ENCODE data around the gene ARGFX.
A peak's percentile ranks its signal among the peaks of the same experiment; 100 is the strongest.

The ARGFX gene

DNA sequence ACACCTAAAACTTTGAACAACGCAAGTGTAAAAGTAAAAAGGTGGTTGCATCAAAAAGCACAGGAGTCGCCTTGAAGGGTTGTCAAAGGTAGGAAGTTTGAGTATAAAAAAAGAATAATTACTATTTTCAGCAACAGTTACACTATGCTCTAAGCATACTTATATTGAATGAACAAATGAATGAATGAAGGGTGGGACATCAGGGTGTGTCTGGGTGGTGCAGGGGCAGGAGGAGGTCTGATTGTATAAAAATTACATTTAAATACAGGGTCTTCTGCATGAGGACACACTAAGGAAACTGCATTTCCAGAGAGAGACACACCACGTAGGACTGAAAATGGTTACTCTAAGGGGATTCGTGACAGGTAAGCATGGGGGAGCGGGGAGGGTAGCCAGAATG, at the start of gene ARGFX:
Gene ARGFX (plus strand): TSS at position 301 of the 400 bp plus-strand sequence. CDS start 2,765 bp downstream, outside the sequence.
- H3K4me3 ChIP-seq (ENCODE audit: low read depth in 1 of 5, low read length in 5 of 5) = no peak within 1 kb of the TSS

DNA sequence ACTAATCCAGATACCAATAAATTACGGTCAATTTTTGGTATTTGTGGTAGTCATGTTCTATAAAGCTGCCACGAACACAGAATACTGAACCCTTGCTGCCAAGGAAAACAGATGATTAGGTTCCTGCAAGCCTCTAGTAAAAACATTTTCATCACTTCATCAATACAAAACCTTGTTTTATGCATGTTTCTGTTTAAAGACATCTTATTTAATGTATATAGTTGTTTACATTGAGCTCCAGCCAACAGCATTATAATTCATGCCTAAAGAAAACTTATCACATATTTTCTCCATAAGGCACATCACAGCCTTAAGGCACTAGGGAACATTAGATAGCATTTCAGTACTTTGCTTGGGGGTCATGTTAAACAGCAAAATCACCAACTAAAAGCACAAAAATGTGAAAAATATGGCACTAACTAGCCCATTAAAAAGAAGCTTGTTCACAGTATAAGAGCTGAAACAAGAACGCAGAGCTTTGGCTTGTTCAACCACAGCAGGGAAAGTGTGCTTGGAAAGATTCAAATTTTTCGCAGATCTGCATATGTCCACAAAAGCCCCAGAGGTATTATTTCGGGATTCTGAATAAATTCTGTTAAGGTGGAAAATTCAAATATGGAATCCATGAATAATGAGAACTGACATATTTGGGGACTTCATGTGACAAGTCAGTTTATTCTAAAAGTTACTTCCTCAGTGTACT, 49.6 kb upstream of the ARGFX start:
- Histone ChIP-seq H3K27ac (ENCODE audit: low read depth, low read length) (no peak overlapping the region), H3K36me3 (ENCODE audit: control insufficient read depth in 5 of 5, insufficient read depth in 5 of 5, low read length in 5 of 5) (no peaks in the 10 kb centered on the region)

More for the DNA sequence above, at the start of gene ARGFX:
- H3K27me3 ChIP-seq (ENCODE audit: control insufficient read depth in 5 of 5, insufficient read depth in 4 of 5, low read length in 5 of 5) = no peaks in the 10 kb centered on the region
- H3K27ac ChIP-seq (ENCODE audit: low read depth, low read length) = no peak within 1 kb of the TSS
- H3K4me1 ChIP-seq (ENCODE audit: control insufficient read depth in 5 of 5, insufficient read depth in 5 of 5, low read length in 5 of 5) = no peaks in the 10 kb centered on the region
- no peaks in the 10 kb centered on the region for H3K36me3 ChIP-seq (ENCODE audit: control insufficient read depth in 5 of 5, insufficient read depth in 5 of 5, low read length in 5 of 5)
- no peak within 1 kb of the TSS for H3K9ac ChIP-seq (ENCODE audit: low read length in 5 of 5)
- no peaks in the 10 kb centered on the region for H3K9me3 ChIP-seq (ENCODE audit: control insufficient read depth in 5 of 5, low read length in 5 of 5)

DNA sequence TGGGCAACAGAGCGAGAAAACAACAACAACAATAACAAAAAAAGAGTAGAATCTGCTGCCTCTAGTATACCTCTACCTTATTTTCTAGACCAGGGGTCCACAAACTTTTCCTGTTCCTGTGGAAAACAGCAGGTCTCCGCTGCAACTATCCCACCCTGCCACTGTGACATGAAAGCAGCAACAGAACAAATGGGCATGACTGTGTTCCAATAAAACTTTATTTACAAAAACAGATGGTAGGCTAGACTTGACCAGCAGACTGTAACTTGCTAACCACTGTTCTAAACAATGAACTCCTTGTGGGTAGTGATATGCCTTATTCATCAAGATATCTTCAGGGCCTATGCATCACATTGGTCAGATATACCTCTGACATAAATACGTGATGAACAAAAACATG, 47.2 kb upstream of the ARGFX start:
- no peak overlapping the region for H3K9ac ChIP-seq (ENCODE audit: low read length in 5 of 5)
- H3K9me3 ChIP-seq (ENCODE audit: control insufficient read depth in 5 of 5, low read length in 5 of 5) = peaks cover 0 to 16% (median 1%) of the 10 kb centered on the region in 5 donors
- H3K27ac ChIP-seq (ENCODE audit: low read depth, low read length) = no peak overlapping the region
- H3K36me3 ChIP-seq (ENCODE audit: control insufficient read depth in 5 of 5, insufficient read depth in 5 of 5, low read length in 5 of 5) = no peaks in the 10 kb centered on the region
- no peak overlapping the region for H3K4me3 ChIP-seq (ENCODE audit: low read depth in 1 of 5, low read length in 5 of 5)
- H3K27me3 ChIP-seq (ENCODE audit: control insufficient read depth in 5 of 5, insufficient read depth in 4 of 5, low read length in 5 of 5) = no peaks in the 10 kb centered on the region
- no peaks in the 10 kb centered on the region for H3K4me1 ChIP-seq (ENCODE audit: control insufficient read depth in 5 of 5, insufficient read depth in 5 of 5, low read length in 5 of 5)

More for the DNA sequence above, 49.6 kb upstream of the ARGFX start:
- no peak overlapping the region for H3K9ac ChIP-seq (ENCODE audit: low read length in 5 of 5)
- H3K27me3 ChIP-seq (ENCODE audit: control insufficient read depth in 5 of 5, insufficient read depth in 4 of 5, low read length in 5 of 5) = no peaks in the 10 kb centered on the region
- no peaks in the 10 kb centered on the region for H3K4me1 ChIP-seq (ENCODE audit: control insufficient read depth in 5 of 5, insufficient read depth in 5 of 5, low read length in 5 of 5)
- no peak overlapping the region for H3K4me3 ChIP-seq (ENCODE audit: low read depth in 1 of 5, low read length in 5 of 5)
- H3K9me3 ChIP-seq (ENCODE audit: control insufficient read depth in 5 of 5, low read length in 5 of 5) = peaks cover 0 to 20% (median 9%) of the 10 kb centered on the region in 5 donors

DNA sequence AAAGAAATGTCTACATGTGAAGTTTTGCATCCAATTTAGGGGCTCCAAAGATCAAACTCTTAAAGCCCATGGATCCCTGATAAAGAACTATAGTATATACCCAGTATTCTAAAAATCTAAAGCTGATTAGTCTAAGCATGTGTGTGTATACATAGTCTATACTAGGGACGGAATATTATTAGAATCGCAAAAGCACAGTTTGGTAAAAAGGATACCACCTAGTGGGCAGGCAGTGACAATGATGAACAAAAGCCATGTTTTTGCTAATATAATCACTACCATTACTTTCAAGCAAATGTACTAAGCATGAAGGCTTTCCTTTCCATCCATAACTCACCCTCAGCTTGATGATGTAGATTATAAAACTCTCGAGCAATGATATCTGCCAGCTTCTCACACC, 38.4 kb upstream of the ARGFX start:
- no peak overlapping the region for H3K9ac ChIP-seq (ENCODE audit: low read length in 5 of 5)
- no peak overlapping the region for H3K27ac ChIP-seq (ENCODE audit: low read depth, low read length)
- H3K4me1 ChIP-seq (ENCODE audit: control insufficient read depth in 5 of 5, insufficient read depth in 5 of 5, low read length in 5 of 5) = no peaks in the 10 kb centered on the region
- no peaks in the 10 kb centered on the region for H3K36me3 ChIP-seq (ENCODE audit: control insufficient read depth in 5 of 5, insufficient read depth in 5 of 5, low read length in 5 of 5)
- H3K27me3 ChIP-seq (ENCODE audit: control insufficient read depth in 5 of 5, insufficient read depth in 4 of 5, low read length in 5 of 5) = no peaks in the 10 kb centered on the region
- no peaks in the 10 kb centered on the region for H3K9me3 ChIP-seq (ENCODE audit: control insufficient read depth in 5 of 5, low read length in 5 of 5)
- no peak overlapping the region for H3K4me3 ChIP-seq (ENCODE audit: low read depth in 1 of 5, low read length in 5 of 5)

DNA sequence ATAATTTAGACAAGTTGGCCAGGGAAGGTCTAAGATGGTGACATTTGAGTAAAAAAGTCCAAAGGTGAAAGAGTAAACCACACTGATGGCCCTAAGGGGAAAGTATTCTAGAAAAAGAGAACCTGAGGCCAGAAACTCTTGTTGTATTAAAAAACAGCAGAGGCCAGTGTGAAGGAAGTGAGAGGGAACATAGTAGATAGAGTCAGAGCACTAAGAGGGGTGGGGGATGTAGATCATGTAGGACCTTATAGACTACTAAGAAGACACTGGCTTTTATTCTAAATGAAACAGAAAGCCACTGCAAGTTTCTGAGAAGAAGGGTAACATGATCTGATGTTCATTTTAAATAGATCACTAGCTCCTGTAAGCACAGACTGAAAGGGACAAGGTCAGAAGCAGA, 36.5 kb upstream of the ARGFX start:
- Histone ChIP-seq H3K4me3 (ENCODE audit: low read depth in 1 of 5, low read length in 5 of 5) (no peak overlapping the region), H3K4me1 (ENCODE audit: control insufficient read depth in 5 of 5, insufficient read depth in 5 of 5, low read length in 5 of 5) (no peaks in the 10 kb centered on the region), H3K36me3 (ENCODE audit: control insufficient read depth in 5 of 5, insufficient read depth in 5 of 5, low read length in 5 of 5) (no peaks in the 10 kb centered on the region), H3K9ac (ENCODE audit: low read length in 5 of 5) (no peak overlapping the region), H3K27ac (ENCODE audit: low read depth, low read length) (no peak overlapping the region), H3K9me3 (ENCODE audit: control insufficient read depth in 5 of 5, low read length in 5 of 5) (no peaks in the 10 kb centered on the region), H3K27me3 (ENCODE audit: control insufficient read depth in 5 of 5, insufficient read depth in 4 of 5, low read length in 5 of 5) (no peaks in the 10 kb centered on the region)

DNA sequence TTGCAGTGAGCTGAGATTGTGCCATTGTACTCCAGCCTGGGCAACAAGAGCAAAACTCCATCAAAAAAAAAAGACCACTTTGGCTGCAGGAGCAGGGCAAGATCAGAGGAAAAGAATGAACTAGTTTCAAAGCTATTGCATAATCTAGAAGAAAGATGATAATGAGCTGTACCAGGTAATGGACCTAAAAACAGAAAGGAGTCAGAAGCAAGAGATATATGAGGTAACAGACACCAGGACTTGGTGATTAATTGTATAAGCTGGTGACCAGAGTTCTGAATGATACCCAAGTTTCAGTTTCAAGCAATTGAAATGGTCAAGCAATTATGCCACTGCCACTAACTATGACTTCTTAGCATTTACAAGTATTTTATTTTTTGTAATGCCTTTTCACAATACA, 24.8 kb upstream of the ARGFX start:
- H3K4me1 ChIP-seq (ENCODE audit: control insufficient read depth in 5 of 5, insufficient read depth in 5 of 5, low read length in 5 of 5) = peaks cover 3 to 18% (median 14%) of the 10 kb centered on the region in 5 donors

DNA sequence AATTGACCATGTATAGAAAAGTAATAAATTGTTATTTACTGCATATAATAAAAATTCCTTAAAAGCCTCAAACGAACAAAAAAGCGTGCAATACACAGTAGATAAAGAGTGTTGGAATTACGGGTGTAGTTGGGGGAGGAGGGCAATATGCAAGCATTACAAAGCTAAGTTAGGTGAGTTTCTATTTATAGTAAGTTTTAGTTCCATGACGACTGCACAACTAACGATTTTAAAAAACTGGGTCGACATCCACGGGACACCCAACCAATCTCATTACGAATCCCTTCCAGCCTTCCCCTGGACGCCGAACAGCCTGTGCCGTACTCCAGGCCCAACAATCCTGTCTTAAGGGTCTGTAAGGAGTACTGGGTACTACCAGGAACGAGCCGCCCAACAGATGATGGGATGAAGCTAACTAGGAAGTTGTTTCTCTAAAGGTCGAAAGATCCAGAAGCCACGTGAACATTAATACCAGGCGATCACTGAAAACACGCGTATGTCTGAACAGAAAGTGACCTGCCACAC, 22.6 kb upstream of the ARGFX start:
- H3K9me3 ChIP-seq (ENCODE audit: control insufficient read depth in 5 of 5, low read length in 5 of 5) = no peaks in the 10 kb centered on the region
- H3K4me3 ChIP-seq (ENCODE audit: low read depth in 1 of 5, low read length in 5 of 5) = peak overlapping the region; percentile 57 to 90 (median 83)
- H3K27me3 ChIP-seq (ENCODE audit: control insufficient read depth in 5 of 5, insufficient read depth in 4 of 5, low read length in 5 of 5) = no peaks in the 10 kb centered on the region
- no peaks in the 10 kb centered on the region for H3K36me3 ChIP-seq (ENCODE audit: control insufficient read depth in 5 of 5, insufficient read depth in 5 of 5, low read length in 5 of 5)
- H3K27ac ChIP-seq (ENCODE audit: low read depth, low read length) = no peak overlapping the region
- H3K9ac ChIP-seq (ENCODE audit: low read length in 5 of 5) = peak overlapping the region in 4 of 5 donors; percentile 78 to 92 (median 86)
- H3K4me1 ChIP-seq (ENCODE audit: control insufficient read depth in 5 of 5, insufficient read depth in 5 of 5, low read length in 5 of 5) = peaks cover 3 to 18% (median 14%) of the 10 kb centered on the region in 5 donors

More for the DNA sequence above, 24.8 kb upstream of the ARGFX start:
- no peak overlapping the region for H3K27ac ChIP-seq (ENCODE audit: low read depth, low read length)
- H3K36me3 ChIP-seq (ENCODE audit: control insufficient read depth in 5 of 5, insufficient read depth in 5 of 5, low read length in 5 of 5) = no peaks in the 10 kb centered on the region
- H3K4me3 ChIP-seq (ENCODE audit: low read depth in 1 of 5, low read length in 5 of 5) = no peak overlapping the region
- H3K9ac ChIP-seq (ENCODE audit: low read length in 5 of 5) = no peak overlapping the region
- H3K9me3 ChIP-seq (ENCODE audit: control insufficient read depth in 5 of 5, low read length in 5 of 5) = no peaks in the 10 kb centered on the region
- no peaks in the 10 kb centered on the region for H3K27me3 ChIP-seq (ENCODE audit: control insufficient read depth in 5 of 5, insufficient read depth in 4 of 5, low read length in 5 of 5)

DNA sequence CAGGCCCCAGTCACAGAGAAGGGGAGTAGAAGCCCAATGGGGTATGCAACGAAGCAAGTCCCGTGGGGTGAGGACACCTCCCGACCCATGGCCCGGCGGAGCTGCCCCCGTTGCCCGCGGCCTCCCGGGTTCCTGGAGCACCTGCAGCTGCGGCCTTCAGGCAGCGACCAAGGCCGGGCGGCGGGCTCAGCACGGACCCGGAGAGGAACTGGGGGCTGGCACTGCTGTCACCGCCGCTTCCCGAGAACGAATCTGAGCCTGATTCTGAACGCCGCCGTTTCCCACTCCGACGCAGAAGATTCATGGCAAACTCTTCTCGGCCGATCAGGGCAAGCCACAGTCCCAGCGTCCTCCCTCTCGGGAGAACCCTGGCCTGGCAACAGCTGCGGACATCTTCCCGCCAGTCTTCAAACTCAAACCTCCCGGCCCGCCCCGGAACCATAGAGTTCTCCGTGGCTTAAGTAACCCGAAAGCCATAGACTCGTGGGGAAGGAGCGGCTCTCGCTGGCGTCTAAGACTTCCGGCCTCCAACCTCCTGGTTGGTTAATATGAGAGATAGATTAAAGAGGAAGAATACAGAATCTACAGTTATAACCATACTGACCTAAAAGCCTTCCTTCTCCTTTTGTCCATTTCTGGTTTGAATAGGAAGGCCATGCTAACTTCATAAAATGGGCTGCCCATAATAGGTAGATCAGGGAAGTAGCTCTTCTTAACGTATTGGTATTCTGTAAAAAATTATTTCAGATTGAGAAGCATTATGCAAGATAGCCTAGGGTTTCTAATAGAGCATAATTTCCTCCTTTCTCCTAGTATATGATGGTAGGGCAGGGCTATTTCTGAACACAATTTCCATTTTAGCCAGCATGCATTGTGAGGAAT, 21.9 kb upstream of the ARGFX start, which contains the start of gene POLQ:
Gene POLQ (minus strand): TSS at position 415 of the 882 bp plus-strand sequence. CDS start 111 bp downstream, at position 304.
- no peaks in the 10 kb centered on the region for H3K27me3 ChIP-seq (ENCODE audit: control insufficient read depth in 5 of 5, insufficient read depth in 4 of 5, low read length in 5 of 5)
- H3K4me1 ChIP-seq (ENCODE audit: control insufficient read depth in 5 of 5, insufficient read depth in 5 of 5, low read length in 5 of 5) = peaks cover 3 to 18% (median 14%) of the 10 kb centered on the region in 5 donors
- peak within 1 kb of the TSS; percentile 49 to 92 (median 80) for H3K9ac ChIP-seq (ENCODE audit: low read length in 5 of 5)
- H3K27ac ChIP-seq (ENCODE audit: low read depth, low read length) = peak within 1 kb of the TSS; percentile 59
- no peaks in the 10 kb centered on the region for H3K36me3 ChIP-seq (ENCODE audit: control insufficient read depth in 5 of 5, insufficient read depth in 5 of 5, low read length in 5 of 5)
- no peaks in the 10 kb centered on the region for H3K9me3 ChIP-seq (ENCODE audit: control insufficient read depth in 5 of 5, low read length in 5 of 5)
- peak within 1 kb of the TSS; percentile 71 to 95 (median 84) for H3K4me3 ChIP-seq (ENCODE audit: low read depth in 1 of 5, low read length in 5 of 5)

DNA sequence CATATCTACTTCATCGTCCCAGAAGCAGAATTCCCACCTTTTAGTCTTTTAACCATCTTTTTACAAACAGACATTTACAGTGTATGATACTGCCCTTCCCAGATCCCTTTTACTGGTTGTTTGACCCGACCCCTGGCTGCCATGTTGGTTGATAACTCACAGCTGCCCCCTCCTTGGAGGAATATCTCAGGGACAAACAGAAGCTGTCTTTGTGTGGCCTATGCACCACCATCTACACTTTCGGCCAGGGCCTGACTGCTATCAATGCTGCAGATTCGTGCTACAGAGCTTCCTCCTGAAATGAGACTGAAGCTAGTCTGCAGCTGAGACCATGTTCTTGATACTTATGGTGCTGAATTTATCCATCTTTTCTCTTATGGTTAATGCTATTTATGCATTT, 15.4 kb upstream of the ARGFX start:
- Histone ChIP-seq H3K4me1 (ENCODE audit: control insufficient read depth in 5 of 5, insufficient read depth in 5 of 5, low read length in 5 of 5) (no peaks in the 10 kb centered on the region), H3K9me3 (ENCODE audit: control insufficient read depth in 5 of 5, low read length in 5 of 5) (no peaks in the 10 kb centered on the region), H3K36me3 (ENCODE audit: control insufficient read depth in 5 of 5, insufficient read depth in 5 of 5, low read length in 5 of 5) (no peaks in the 10 kb centered on the region), H3K27ac (ENCODE audit: low read depth, low read length) (no peak overlapping the region), H3K4me3 (ENCODE audit: low read depth in 1 of 5, low read length in 5 of 5) (peak overlapping the region in 2 of 5 donors; percentile 32 to 42), H3K9ac (ENCODE audit: low read length in 5 of 5) (no peak overlapping the region), H3K27me3 (ENCODE audit: control insufficient read depth in 5 of 5, insufficient read depth in 4 of 5, low read length in 5 of 5) (no peaks in the 10 kb centered on the region)

DNA sequence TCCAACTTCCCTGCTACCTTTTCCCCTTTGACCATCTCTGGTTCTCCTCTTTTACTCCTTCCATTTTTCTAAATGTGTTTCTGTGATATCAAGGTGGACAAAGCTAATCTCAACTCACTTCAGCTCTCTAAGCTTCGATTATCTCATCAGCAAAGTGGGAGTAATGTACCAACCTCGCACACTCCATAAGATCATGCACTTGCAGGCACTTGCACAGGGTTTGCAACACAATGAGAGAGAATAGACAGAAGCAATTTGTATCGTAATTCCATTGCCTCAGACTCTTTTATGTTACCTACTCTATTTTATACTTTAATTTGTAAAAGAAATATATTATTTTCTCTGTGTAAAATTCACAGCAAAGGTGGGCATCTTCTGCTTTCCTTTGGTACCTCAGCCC, 15.0 kb upstream of the ARGFX start:
- Histone ChIP-seq H3K9ac (ENCODE audit: low read length in 5 of 5) (no peak overlapping the region), H3K9me3 (ENCODE audit: control insufficient read depth in 5 of 5, low read length in 5 of 5) (no peaks in the 10 kb centered on the region)

More for the DNA sequence above, 15.0 kb upstream of the ARGFX start:
- Histone ChIP-seq H3K4me3 (ENCODE audit: low read depth in 1 of 5, low read length in 5 of 5) (no peak overlapping the region), H3K27ac (ENCODE audit: low read depth, low read length) (no peak overlapping the region), H3K4me1 (ENCODE audit: control insufficient read depth in 5 of 5, insufficient read depth in 5 of 5, low read length in 5 of 5) (no peaks in the 10 kb centered on the region), H3K36me3 (ENCODE audit: control insufficient read depth in 5 of 5, insufficient read depth in 5 of 5, low read length in 5 of 5) (no peaks in the 10 kb centered on the region), H3K27me3 (ENCODE audit: control insufficient read depth in 5 of 5, insufficient read depth in 4 of 5, low read length in 5 of 5) (no peaks in the 10 kb centered on the region)
